Tibial nerve (tissue), 4 donors: Measurements from ENCODE around the gene SYNPO2.

Experiments used
- CTCF ChIP-seq, 5 experiments: fragments of 200-600 bp in 3 of 5; fragments of 450-650 bp in 2 of 5; sonication (generic) in 3 of 5; IDR thresholded peaks; one replicate each; pipeline ENCODE4 v1.5.1; 2016 to 2019; ENCODE audit warnings: antibody characterized with exemption in 5 of 5, mild to moderate bottlenecking in 3 of 5, moderate library complexity in 2 of 5
- EP300 ChIP-seq, 2 donors: sonication (generic); formaldehyde crosslinking; IDR thresholded peaks; one replicate each; pipeline ENCODE4 v1.6.1; 2017; ENCODE audit warnings: antibody characterized with exemption in 2 of 2, mild to moderate bottlenecking in 1 of 2
- POLR2A ChIP-seq, 2 donors: fragments of 450-650 bp; IDR thresholded peaks; one replicate each; pipeline ENCODE4 v1.6.1; 2017; ENCODE audit warnings: antibody characterized with exemption in 2 of 2, mild to moderate bottlenecking in 2 of 2, moderate library complexity in 2 of 2

- no peak for TF ChIP-seq CTCF (IDR thresholded peaks at IDR 0.05)
- TF ChIP-seq POLR2A (IDR thresholded peaks at IDR 0.05) = no peak
- TF ChIP-seq EP300 (IDR thresholded peaks at IDR 0.05) = no peak
Measured at GRCh38 chr4:119059221-119059620, 170.6 kb downstream of the SYNPO2 start.
